ENCODE measurements around the gene GLRA2. TPM values are rescaled to one million over a fixed set of nuclear protein-coding genes. Genes with fewer than 3 reads are reported as not detected.

GLRA2 gene
- polyA plus RNA-seq, 1 donor (not counting 4 experiments of a cell fraction or from before 2014, with no cell fraction given), result not detected

- H3K9ac ChIP-seq (ENCODE audit: control insufficient read depth, extremely low read depth, insufficient read depth, low read length), result no peak overlapping the region
- H3K36me3 ChIP-seq (ENCODE audit: control insufficient read depth in 2 of 2, extremely low read depth in 1 of 2, insufficient read depth in 2 of 2, low read length in 2 of 2), result no peaks in the 10 kb centered on the region
- H3K9me1 ChIP-seq (ENCODE audit: control insufficient read depth, extremely low read depth, insufficient read depth, low read length), result no peaks in the 10 kb centered on the region
- H3K79me2 ChIP-seq (ENCODE audit: control insufficient read depth, insufficient read depth, low read length), result no peaks in the 10 kb centered on the region
- H3K4me2 ChIP-seq (ENCODE audit: control insufficient read depth, extremely low read depth, insufficient read depth, low read depth, low read length), result no peak overlapping the region
- H3K9me3 ChIP-seq (ENCODE audit: control insufficient read depth, low read depth, low read length), result no peaks in the 10 kb centered on the region
- FAIRE-seq (no peak), DNase-seq (ENCODE audit: low read depth, low spot score) (no peak)
- H3K27me3 ChIP-seq (ENCODE audit: control insufficient read depth, extremely low read depth, insufficient read depth, low read length), result no peaks in the 10 kb centered on the region
- no peak overlapping the region for H2AFZ ChIP-seq (ENCODE audit: control insufficient read depth, low read length)
- H3K4me3 ChIP-seq (ENCODE audit: control insufficient read depth in 2 of 3, extremely low read depth in 1 of 3, insufficient read depth in 2 of 3, low read depth in 1 of 3, low read length in 3 of 3), result no peak overlapping the region
- no peaks in the 10 kb centered on the region for H4K20me1 ChIP-seq (ENCODE audit: control insufficient read depth, extremely low read depth, insufficient read depth, low read length)
- no peak for TF ChIP-seq EZH2 (IDR thresholded peaks at IDR 0.05; ENCODE audit: low read length)
- TF ChIP-seq, protein P1, sequence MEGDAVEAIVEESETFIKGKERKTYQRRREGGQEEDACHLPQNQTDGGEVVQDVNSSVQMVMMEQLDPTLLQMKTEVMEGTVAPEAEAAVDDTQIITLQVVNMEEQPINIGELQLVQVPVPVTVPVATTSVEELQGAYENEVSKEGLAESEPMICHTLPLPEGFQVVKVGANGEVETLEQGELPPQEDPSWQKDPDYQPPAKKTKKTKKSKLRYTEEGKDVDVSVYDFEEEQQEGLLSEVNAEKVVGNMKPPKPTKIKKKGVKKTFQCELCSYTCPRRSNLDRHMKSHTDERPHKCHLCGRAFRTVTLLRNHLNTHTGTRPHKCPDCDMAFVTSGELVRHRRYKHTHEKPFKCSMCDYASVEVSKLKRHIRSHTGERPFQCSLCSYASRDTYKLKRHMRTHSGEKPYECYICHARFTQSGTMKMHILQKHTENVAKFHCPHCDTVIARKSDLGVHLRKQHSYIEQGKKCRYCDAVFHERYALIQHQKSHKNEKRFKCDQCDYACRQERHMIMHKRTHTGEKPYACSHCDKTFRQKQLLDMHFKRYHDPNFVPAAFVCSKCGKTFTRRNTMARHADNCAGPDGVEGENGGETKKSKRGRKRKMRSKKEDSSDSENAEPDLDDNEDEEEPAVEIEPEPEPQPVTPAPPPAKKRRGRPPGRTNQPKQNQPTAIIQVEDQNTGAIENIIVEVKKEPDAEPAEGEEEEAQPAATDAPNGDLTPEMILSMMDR (optimal IDR thresholded peaks at IDR 0.05 in 1 of 3, IDR thresholded peaks at IDR 0.05 in 1 of 3, conservative IDR thresholded peaks at IDR 0.05 in 1 of 3; ENCODE audit: extremely low read depth in 1 of 3, insufficient read depth in 2 of 3, low read length in 3 of 3), result no peak
- H3K27ac ChIP-seq (ENCODE audit: control insufficient read depth, insufficient read depth, low read length), result no peak overlapping the region
- dilution Hi-C loops (cut with MboI; ENCODE audit: extremely low pct_ligation_motif_present, low sequenced_read_pairs), result no loop called here
- no peaks in the 10 kb centered on the region for H3K4me1 ChIP-seq (ENCODE audit: control insufficient read depth, extremely low read depth, insufficient read depth, low read length)
Measured at GRCh38 chrX:14506866-14507265, 22.5 kb upstream of the GLRA2 start.

GRCh38 chrX:14508025-14508690 is 21.2 kb upstream of the GLRA2 start:
- no peak overlapping the region for H3K27ac ChIP-seq (ENCODE audit: control insufficient read depth, insufficient read depth, low read length)
- no peaks in the 10 kb centered on the region for H3K4me1 ChIP-seq (ENCODE audit: control insufficient read depth, extremely low read depth, insufficient read depth, low read length)
- no peak for TF ChIP-seq EZH2 (IDR thresholded peaks at IDR 0.05; ENCODE audit: low read length)
- DNase-seq (ENCODE audit: low read depth, low spot score) (no peak), FAIRE-seq (no peak)
- no peak overlapping the region for H2AFZ ChIP-seq (ENCODE audit: control insufficient read depth, low read length)
- no peak overlapping the region for H3K4me3 ChIP-seq (ENCODE audit: control insufficient read depth in 2 of 3, extremely low read depth in 1 of 3, insufficient read depth in 2 of 3, low read depth in 1 of 3, low read length in 3 of 3)
- no peaks in the 10 kb centered on the region for H4K20me1 ChIP-seq (ENCODE audit: control insufficient read depth, extremely low read depth, insufficient read depth, low read length)
- no peaks in the 10 kb centered on the region for H3K36me3 ChIP-seq (ENCODE audit: control insufficient read depth in 2 of 2, extremely low read depth in 1 of 2, insufficient read depth in 2 of 2, low read length in 2 of 2)
- H3K9me3 ChIP-seq (ENCODE audit: control insufficient read depth, low read depth, low read length), result no peaks in the 10 kb centered on the region
- no peaks in the 10 kb centered on the region for H3K79me2 ChIP-seq (ENCODE audit: control insufficient read depth, insufficient read depth, low read length)
- no peaks in the 10 kb centered on the region for H3K9me1 ChIP-seq (ENCODE audit: control insufficient read depth, extremely low read depth, insufficient read depth, low read length)
- no peak overlapping the region for H3K9ac ChIP-seq (ENCODE audit: control insufficient read depth, extremely low read depth, insufficient read depth, low read length)
- no peaks in the 10 kb centered on the region for H3K27me3 ChIP-seq (ENCODE audit: control insufficient read depth, extremely low read depth, insufficient read depth, low read length)
- H3K4me2 ChIP-seq (ENCODE audit: control insufficient read depth, extremely low read depth, insufficient read depth, low read depth, low read length), result no peak overlapping the region
- dilution Hi-C loops (cut with MboI; ENCODE audit: extremely low pct_ligation_motif_present, low sequenced_read_pairs), result no loop called here

Data from keratinocyte (primary cell).